ENCODE results near the gene AHNAK2.

The AHNAK2 gene

DNA sequence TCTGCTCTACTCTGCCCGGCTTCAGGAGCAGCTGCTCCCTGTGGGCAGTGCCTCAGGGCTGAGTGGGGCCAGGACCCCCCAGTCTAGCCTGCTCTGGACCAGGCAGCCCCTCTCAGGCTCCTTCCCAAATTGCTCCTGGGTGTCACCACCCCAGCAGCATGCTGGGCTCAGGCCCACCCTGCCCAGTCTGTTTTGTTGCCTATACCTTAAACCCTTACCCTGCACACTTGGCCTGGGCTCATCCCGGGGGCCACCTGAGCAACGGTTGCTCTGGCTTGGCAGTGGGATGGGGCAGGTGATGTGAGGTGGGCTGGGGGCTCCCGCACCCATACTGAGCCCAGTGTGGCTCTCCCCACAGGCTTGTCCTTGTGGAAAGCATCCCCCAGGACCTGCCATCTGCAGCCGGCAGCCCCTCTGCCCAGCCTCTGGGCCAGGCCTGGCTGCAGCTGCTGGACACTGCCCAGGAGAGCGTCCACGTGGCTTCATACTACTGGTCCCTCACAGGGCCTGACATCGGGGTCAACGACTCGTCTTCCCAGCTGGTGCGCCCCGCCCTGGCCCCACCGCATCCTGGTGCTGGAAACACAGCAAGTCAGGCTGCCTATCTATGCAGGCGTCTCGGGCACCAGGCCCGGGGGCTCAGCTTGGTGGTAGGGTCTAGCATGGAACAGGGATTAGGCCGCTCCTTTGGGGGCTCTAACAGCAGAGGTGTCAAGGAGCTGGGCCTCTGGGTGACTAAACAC lies 49.6 kb downstream of the AHNAK2 start:
- TF ChIP-seq CTCF (IDR thresholded peaks at IDR 0.05; ENCODE audit: extremely low read depth, insufficient read depth, missing control alignments) = no peak
- peak; percentile 14 for DNase-seq (ENCODE audit: low spot score)
- in situ Hi-C loops (cut with MboI; ENCODE audit: low pct_unique_long_range_greater_than_20kb, low sequenced_read_pairs, unreplicated experiment) = no loop called here

GRCh38 chr14:104927901-104928300 lies 50.3 kb downstream of the AHNAK2 start:
- peak; percentile 19 for TF ChIP-seq CTCF (IDR thresholded peaks at IDR 0.05; ENCODE audit: extremely low read depth, insufficient read depth, missing control alignments)
- DNase-seq (ENCODE audit: low spot score) = peak; percentile 25
- in situ Hi-C loops (cut with MboI; ENCODE audit: low pct_unique_long_range_greater_than_20kb, low sequenced_read_pairs, unreplicated experiment) = no loop called here

- TF ChIP-seq CTCF (IDR thresholded peaks at IDR 0.05; ENCODE audit: extremely low read depth, insufficient read depth, missing control alignments) = no peak
- DNase-seq (ENCODE audit: low spot score) = no peak
- in situ Hi-C loops (cut with MboI; ENCODE audit: low pct_unique_long_range_greater_than_20kb, low sequenced_read_pairs, unreplicated experiment) = no loop called here
Observed at GRCh38 chr14:104927432-104927816, 50.8 kb downstream of the AHNAK2 start.

- peak; percentile 94 for DNase-seq (ENCODE audit: low spot score)
- no peak for TF ChIP-seq CTCF (IDR thresholded peaks at IDR 0.05; ENCODE audit: extremely low read depth, insufficient read depth, missing control alignments)
- in situ Hi-C loops (cut with MboI; ENCODE audit: low pct_unique_long_range_greater_than_20kb, low sequenced_read_pairs, unreplicated experiment) = no loop called here
Observed at GRCh38 chr14:104926619-104927431, 51.3 kb downstream of the AHNAK2 start.

- DNase-seq (ENCODE audit: low spot score) = peak; percentile 20
- in situ Hi-C loops (cut with MboI; ENCODE audit: low pct_unique_long_range_greater_than_20kb, low sequenced_read_pairs, unreplicated experiment) = no loop called here
Observed at GRCh38 chr14:104925855-104926609, 52.1 kb downstream of the AHNAK2 start.

More at GRCh38 chr14:104925855-104926609, 52.1 kb downstream of the AHNAK2 start:
- TF ChIP-seq CTCF (IDR thresholded peaks at IDR 0.05; ENCODE audit: extremely low read depth, insufficient read depth, missing control alignments) = no peak

All from GM13977 (cell line).